ENCODE measurements around the gene HEXIM1.

DNA sequence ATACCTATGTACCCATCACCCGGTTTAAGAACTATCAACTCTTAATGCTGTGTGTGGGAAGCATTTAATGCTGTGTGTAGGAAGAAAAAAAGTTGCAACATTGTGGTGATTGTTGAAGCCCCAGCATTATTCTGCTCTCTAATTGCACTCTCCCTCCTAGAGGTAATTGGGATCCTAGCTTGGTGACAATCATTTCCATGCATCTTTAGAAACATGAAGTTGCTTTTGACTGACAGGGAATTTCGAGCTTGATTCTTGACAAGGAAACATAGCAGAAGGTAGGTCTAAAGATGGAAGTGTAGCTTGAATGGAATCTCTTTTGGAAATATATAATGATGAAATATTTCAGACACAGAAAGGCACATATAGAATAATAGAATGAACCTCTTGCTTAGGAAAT is 40.7 kb downstream of the HEXIM1 start:
- TF ChIP-seq, protein P1, sequence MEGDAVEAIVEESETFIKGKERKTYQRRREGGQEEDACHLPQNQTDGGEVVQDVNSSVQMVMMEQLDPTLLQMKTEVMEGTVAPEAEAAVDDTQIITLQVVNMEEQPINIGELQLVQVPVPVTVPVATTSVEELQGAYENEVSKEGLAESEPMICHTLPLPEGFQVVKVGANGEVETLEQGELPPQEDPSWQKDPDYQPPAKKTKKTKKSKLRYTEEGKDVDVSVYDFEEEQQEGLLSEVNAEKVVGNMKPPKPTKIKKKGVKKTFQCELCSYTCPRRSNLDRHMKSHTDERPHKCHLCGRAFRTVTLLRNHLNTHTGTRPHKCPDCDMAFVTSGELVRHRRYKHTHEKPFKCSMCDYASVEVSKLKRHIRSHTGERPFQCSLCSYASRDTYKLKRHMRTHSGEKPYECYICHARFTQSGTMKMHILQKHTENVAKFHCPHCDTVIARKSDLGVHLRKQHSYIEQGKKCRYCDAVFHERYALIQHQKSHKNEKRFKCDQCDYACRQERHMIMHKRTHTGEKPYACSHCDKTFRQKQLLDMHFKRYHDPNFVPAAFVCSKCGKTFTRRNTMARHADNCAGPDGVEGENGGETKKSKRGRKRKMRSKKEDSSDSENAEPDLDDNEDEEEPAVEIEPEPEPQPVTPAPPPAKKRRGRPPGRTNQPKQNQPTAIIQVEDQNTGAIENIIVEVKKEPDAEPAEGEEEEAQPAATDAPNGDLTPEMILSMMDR (conservative IDR thresholded peaks at IDR 0.05): no peak
- no peak for TF ChIP-seq ZFX (IDR thresholded peaks at IDR 0.05)
